Osteoblast (primary cell): ENCODE measurements around the gene CADPS. TPM values are rescaled to one million over a fixed set of nuclear protein-coding genes. Genes with fewer than 3 reads are reported as not detected.
A peak's percentile ranks its signal among the peaks of the same experiment; 100 is the strongest.

Experiments used
- DNase-seq: peaks from one replicate; pipeline ENCODE4 v3.0.0; 2011; ENCODE audit warnings: low spot score, mixed read lengths; ENCODE audit not compliant: insufficient read length; ENCODE audit errors: missing footprints
- H2AFZ ChIP-seq: 2 replicates; pipeline ENCODE4 v1.6.0; 2011; ENCODE audit warnings: mild to moderate bottlenecking, low read length
- H3K27ac ChIP-seq: 2 replicates; pipeline ENCODE4 v1.5.1; 2011; ENCODE audit warnings: mild to moderate bottlenecking, low read depth, low read length, moderate library complexity
- H3K27me3 ChIP-seq: 2 replicates; pipeline ENCODE4 v1.6.0; 2012; ENCODE audit warnings: mild to moderate bottlenecking, control low read depth, inconsistent platforms, low read length, moderate library complexity; ENCODE audit not compliant: insufficient read depth
- H3K36me3 ChIP-seq: 2 replicates; pipeline ENCODE4 v1.5.1; 2011; ENCODE audit warnings: mild to moderate bottlenecking, low read length, control low read depth, moderate library complexity; ENCODE audit not compliant: insufficient read depth
- H3K4me1 ChIP-seq: 2 replicates; pipeline ENCODE4 v1.5.1; 2011; ENCODE audit warnings: mild to moderate bottlenecking, low read length, control low read depth, moderate library complexity; ENCODE audit not compliant: insufficient read depth
- H3K4me2 ChIP-seq: 2 replicates; pipeline ENCODE4 v1.6.0; 2011; ENCODE audit warnings: mild to moderate bottlenecking, low read length; ENCODE audit not compliant: insufficient read depth
- H3K4me3 ChIP-seq: fragments of 200-600 bp; sonication (generic); 3 replicates; pipeline ENCODE4 v1.5.1; 2012; ENCODE audit warnings: mild to moderate bottlenecking, low read length, inconsistent platforms; ENCODE audit not compliant: insufficient read depth
- H3K79me2 ChIP-seq: 2 replicates; pipeline ENCODE4 v1.6.0; 2012; ENCODE audit warnings: mild to moderate bottlenecking, low read length, control low read depth, inconsistent platforms; ENCODE audit not compliant: insufficient read depth
- H3K9me3 ChIP-seq: 2 replicates; pipeline ENCODE4 v1.5.1; 2011; ENCODE audit warnings: low read depth, low read length, control low read depth
- H4K20me1 ChIP-seq: 2 replicates; pipeline ENCODE4 v1.6.0; 2012; ENCODE audit warnings: mild to moderate bottlenecking, low read length, control low read depth; ENCODE audit not compliant: insufficient read depth
- total RNA-seq: library from RNA; depleted of rRNA; stranded (reverse); fragments of >200 nt; gene quantifications from 2 replicates; pipeline ENCODE4 v1.2.3, GENCODE V29; 2012
- TF ChIP-seq, protein P1 (sequence below): IDR thresholded peaks from 2 replicates; pipeline ENCODE4 v1.5.1; 2011; ENCODE audit warnings: mild to moderate bottlenecking, low read depth, low read length, moderate library complexity; ENCODE audit errors: extremely low read depth

The CADPS gene
- total RNA-seq, 1 donor, result not detected

DNA sequence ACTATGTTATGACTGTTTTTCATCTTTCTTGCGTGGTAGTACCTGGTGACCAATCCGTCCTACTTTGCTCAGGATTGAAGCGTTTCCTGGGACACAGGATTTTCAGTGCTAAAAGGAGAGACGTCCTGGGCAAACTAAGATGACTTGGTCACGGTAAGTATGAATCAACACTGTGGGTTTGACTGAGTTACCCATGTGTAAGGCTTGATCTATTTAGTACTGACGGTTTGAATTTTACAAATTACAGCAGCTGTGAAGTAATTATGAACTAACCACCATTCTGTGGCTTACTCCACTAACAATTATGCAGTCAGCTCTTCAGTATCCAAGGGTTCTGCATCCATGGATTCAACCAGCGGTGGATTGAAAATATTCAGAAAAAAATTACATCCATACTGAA, 328.9 kb downstream of the CADPS start:
- H3K4me1 ChIP-seq, result no peaks in the 10 kb centered on the region
- no peak overlapping the region for H3K4me2 ChIP-seq
- H3K36me3 ChIP-seq, result no peaks in the 10 kb centered on the region
- H3K27ac ChIP-seq, result no peak overlapping the region
- H3K4me3 ChIP-seq, result no peak overlapping the region
- DNase-seq, result no peak
- no peak overlapping the region for H2AFZ ChIP-seq
- no peaks in the 10 kb centered on the region for H3K79me2 ChIP-seq
- H3K9me3 ChIP-seq, result no peaks in the 10 kb centered on the region
- no peaks in the 10 kb centered on the region for H4K20me1 ChIP-seq
- H3K27me3 ChIP-seq, result peaks cover 19% of the 10 kb centered on the region
- TF ChIP-seq, protein P1, sequence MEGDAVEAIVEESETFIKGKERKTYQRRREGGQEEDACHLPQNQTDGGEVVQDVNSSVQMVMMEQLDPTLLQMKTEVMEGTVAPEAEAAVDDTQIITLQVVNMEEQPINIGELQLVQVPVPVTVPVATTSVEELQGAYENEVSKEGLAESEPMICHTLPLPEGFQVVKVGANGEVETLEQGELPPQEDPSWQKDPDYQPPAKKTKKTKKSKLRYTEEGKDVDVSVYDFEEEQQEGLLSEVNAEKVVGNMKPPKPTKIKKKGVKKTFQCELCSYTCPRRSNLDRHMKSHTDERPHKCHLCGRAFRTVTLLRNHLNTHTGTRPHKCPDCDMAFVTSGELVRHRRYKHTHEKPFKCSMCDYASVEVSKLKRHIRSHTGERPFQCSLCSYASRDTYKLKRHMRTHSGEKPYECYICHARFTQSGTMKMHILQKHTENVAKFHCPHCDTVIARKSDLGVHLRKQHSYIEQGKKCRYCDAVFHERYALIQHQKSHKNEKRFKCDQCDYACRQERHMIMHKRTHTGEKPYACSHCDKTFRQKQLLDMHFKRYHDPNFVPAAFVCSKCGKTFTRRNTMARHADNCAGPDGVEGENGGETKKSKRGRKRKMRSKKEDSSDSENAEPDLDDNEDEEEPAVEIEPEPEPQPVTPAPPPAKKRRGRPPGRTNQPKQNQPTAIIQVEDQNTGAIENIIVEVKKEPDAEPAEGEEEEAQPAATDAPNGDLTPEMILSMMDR, result no peak

DNA sequence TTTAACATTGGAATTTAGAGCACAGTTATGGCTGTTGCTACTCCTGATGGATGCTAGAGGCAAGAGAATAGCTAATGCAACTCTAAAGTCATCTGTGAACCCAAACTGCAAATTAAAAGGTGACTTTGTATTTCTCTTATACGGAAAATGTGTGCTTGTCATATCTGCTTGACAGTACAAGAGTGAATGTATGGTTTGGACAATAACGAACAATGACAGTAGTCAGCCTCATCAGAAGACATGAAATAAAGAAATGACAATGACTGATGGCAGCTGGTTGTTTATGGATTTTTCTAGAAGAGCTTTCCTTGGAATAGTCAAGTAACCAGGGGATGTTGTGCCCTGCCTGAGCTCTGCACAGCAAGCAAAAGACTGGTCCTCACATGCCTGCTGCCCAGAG, 333.0 kb downstream of the CADPS start:
- Histone ChIP-seq H4K20me1 (no peaks in the 10 kb centered on the region), H3K79me2 (no peaks in the 10 kb centered on the region), H3K4me3 (no peak overlapping the region), H3K9me3 (no peaks in the 10 kb centered on the region), H3K4me1 (no peaks in the 10 kb centered on the region), H3K36me3 (no peaks in the 10 kb centered on the region), H3K27ac (no peak overlapping the region), H2AFZ (no peak overlapping the region), H3K4me2 (no peak overlapping the region), H3K27me3 (peaks cover 24% of the 10 kb centered on the region)
- DNase-seq, result no peak
- TF ChIP-seq, protein P1, result no peak

DNA sequence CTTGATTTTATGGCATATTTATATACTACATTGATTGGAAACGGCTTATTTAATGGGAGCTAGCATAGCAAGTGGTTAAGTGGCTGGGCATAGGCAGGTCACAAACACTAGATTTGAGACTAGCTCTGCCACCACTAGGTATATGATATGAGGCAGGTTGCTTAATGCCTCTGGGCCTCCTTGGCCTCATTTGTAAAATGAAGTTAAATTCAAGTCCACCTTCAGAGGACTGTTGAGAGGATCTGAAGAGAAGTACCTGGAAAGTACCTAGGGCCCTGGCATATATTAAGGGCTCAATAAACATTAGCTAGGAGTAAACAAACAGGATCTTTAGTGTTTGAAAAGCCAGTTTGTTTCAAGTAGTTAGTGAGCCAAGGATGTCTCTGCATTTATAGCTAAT, 335.5 kb downstream of the CADPS start:
- Histone ChIP-seq H3K4me3 (no peak overlapping the region), H3K9me3 (no peaks in the 10 kb centered on the region), H3K36me3 (no peaks in the 10 kb centered on the region), H2AFZ (no peak overlapping the region), H3K27ac (no peak overlapping the region), H3K79me2 (no peaks in the 10 kb centered on the region), H4K20me1 (no peaks in the 10 kb centered on the region), H3K4me1 (no peaks in the 10 kb centered on the region), H3K4me2 (no peak overlapping the region), H3K27me3 (peaks cover 19% of the 10 kb centered on the region)
- no peak for DNase-seq
- TF ChIP-seq, protein P1, result no peak

DNA sequence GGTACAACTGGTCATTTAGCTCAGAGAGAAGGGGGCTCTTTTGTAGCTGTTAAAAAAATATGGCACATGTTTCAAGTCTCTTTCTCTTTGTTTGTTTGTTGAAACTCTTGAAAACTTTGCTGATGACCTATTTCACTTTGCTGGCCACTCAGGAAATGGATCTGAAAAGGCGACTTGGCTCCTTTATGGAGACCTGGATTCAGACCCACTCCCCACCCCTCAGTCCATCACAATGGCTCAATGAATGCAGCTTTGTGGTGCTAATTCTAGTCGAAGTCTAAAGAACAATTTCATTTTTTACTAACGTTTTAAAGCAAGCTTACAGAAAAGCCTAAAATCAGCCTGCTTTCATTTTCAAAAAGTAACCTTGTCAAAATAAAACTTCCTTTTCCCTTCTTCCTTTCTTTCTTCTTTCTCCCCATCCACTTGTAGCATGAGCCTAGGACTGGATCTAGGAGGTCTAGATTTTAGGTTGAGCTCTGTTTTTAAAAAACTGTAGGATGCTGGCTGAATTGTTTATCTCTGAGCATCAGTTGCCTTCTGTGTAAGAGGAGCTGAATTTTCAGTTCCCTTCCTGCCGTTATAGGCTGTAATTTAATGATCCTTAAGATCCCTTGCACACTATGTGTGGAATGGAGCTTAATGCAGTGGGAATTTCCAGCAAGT, 336.4 kb downstream of the CADPS start:
- H3K27me3 ChIP-seq, result peaks cover 19% of the 10 kb centered on the region
- H3K4me1 ChIP-seq, result no peaks in the 10 kb centered on the region
- H2AFZ ChIP-seq, result peak overlapping the region; percentile 10
- DNase-seq, result no peak
- H4K20me1 ChIP-seq, result no peaks in the 10 kb centered on the region
- H3K9me3 ChIP-seq, result no peaks in the 10 kb centered on the region
- H3K27ac ChIP-seq, result no peak overlapping the region
- no peaks in the 10 kb centered on the region for H3K79me2 ChIP-seq
- H3K4me3 ChIP-seq, result no peak overlapping the region
- H3K36me3 ChIP-seq, result no peaks in the 10 kb centered on the region
- H3K4me2 ChIP-seq, result peak overlapping the region; percentile 45
- TF ChIP-seq, protein P1, result no peak
